Stomach (tissue), 9 donors: ENCODE data around the gene SIRT2. TPM values are rescaled to one million over a fixed set of nuclear protein-coding genes. Genes with fewer than 3 reads are reported as not detected.

Source experiments
- DNase-seq, 2 donors: peaks; one replicate each; pipeline versions ENCODE4 v3.0.0 to v3.0.0-alpha.2; 2013 to 2019
- H3K27ac ChIP-seq, 5 donors: fragments of 200-600 bp in 4 of 5; sonication (generic) in 4 of 5; one replicate each; pipeline ENCODE4 v1.5.1; 2013 to 2019; ENCODE audit warnings: mild to moderate bottlenecking in 1 of 5, moderate library complexity in 1 of 5
- H3K27me3 ChIP-seq, 3 donors: fragments of 200-600 bp; sonication (generic); one replicate each; pipeline ENCODE4 v1.5.1; 2017 to 2019; ENCODE audit warnings: mixed run types in 1 of 3
- H3K36me3 ChIP-seq, 4 donors: fragments of 200-600 bp; sonication (generic); 1 replicate in 3 of 4; 2 replicates in 1 of 4; pipeline ENCODE4 v1.5.1; 2016 to 2019
- H3K4me1 ChIP-seq, 4 donors: fragments of 200-600 bp; sonication (generic); one replicate each; pipeline ENCODE4 v1.5.1; 2016 to 2019
- H3K4me3 ChIP-seq, 4 donors: fragments of 200-600 bp; sonication (generic) in 3 of 4; one replicate each; pipeline ENCODE4 v1.5.1; 2016 to 2019; ENCODE audit warnings: mild to moderate bottlenecking in 1 of 4
- H3K9me3 ChIP-seq, 4 donors: fragments of 200-600 bp; sonication (generic); one replicate each; pipeline ENCODE4 v1.5.1; 2016 to 2019
- CTCF ChIP-seq, 7 experiments: fragments of 450-650 bp in 4 of 7; fragments of 200-600 bp in 3 of 7; sonication (generic) in 3 of 7; IDR thresholded peaks; one replicate each; pipeline ENCODE4 v1.5.1; 2016 to 2019; ENCODE audit warnings: antibody characterized with exemption in 7 of 7, control low read depth in 2 of 7, mild to moderate bottlenecking in 1 of 7
- EP300 ChIP-seq: sonication (generic); formaldehyde crosslinking; IDR thresholded peaks from one replicate; pipeline ENCODE4 v1.6.1; 2017; ENCODE audit warnings: antibody characterized with exemption
- POLR2A ChIP-seq, 4 donors: fragments of 450-650 bp; IDR thresholded peaks; one replicate each; pipeline ENCODE4 v1.6.1; 2016; ENCODE audit warnings: antibody characterized with exemption in 4 of 4, control low read depth in 2 of 4, mild to moderate bottlenecking in 1 of 4, moderate library complexity in 1 of 4
- POLR2AphosphoS5 ChIP-seq, 3 donors: sonication (generic); formaldehyde crosslinking; IDR thresholded peaks; one replicate each; pipeline ENCODE4 v1.6.1; 2016; ENCODE audit warnings: antibody characterized with exemption in 3 of 3
- WGBS, 5 donors: extraction: QIAGEN DNeasy Blood & Tissue Kit in 3 of 5; methylation state at CpG; one replicate each; pipeline versions ENCODE4 v1.1.5 to v1.1.7; 2013 to 2018; 5-methylcytosine and 5-hydroxymethylcytosine counted together
- intact Hi-C: fragments of 100-400 bp; cut with DNase I; formaldehyde crosslinking; loops from one replicate; pipeline ENCODE4 v1.15.1; 2023; ENCODE audit warnings: low total_unique reads
- polyA plus RNA-seq, 3 donors: library from polyadenylated mRNA; stranded (reverse); fragments of 200-250 nt; gene quantifications; one replicate each; pipeline ENCODE4 v1.2.3, GENCODE V29; 2013
- total RNA-seq, 5 donors: library from RNA; depleted of rRNA; stranded (reverse); fragments of >200 nt; gene quantifications; one replicate each; pipeline versions ENCODE4 v1.1.0 to v1.2.3, GENCODE V29; 2014 to 2016
- donor health status: healthy with polysubstance abuse.
- donor health status: Bipolar disorder and iron deficiency.
- donor health status: healthy.

SIRT2 gene
- total and polyA plus RNA-seq, 8 donors, result 21.1 to 764 (median 34.3) TPM

GRCh38 chr19:38917921-38918491 lies 18.6 kb upstream of the SIRT2 start:
- H3K27me3 ChIP-seq, result no peaks in the 10 kb centered on the region
- DNase-seq, result no peak
- no peaks in the 10 kb centered on the region for H3K9me3 ChIP-seq
- TF ChIP-seq POLR2AphosphoS5 (IDR thresholded peaks at IDR 0.05), result no peak
- no peak for TF ChIP-seq EP300
- no peak for TF ChIP-seq POLR2A (IDR thresholded peaks at IDR 0.05)
- no peak for TF ChIP-seq CTCF (IDR thresholded peaks at IDR 0.05)
- H3K36me3 ChIP-seq, result peaks cover 3 to 40% (median 29%) of the 10 kb centered on the region in 4 donors
- no peak overlapping the region for H3K4me3 ChIP-seq
- 64 to 77% (median 71%) methylated on average over 10 to 13 of the region's 13 CpGs for WGBS, 5 donors
- no peaks in the 10 kb centered on the region for H3K4me1 ChIP-seq
- intact Hi-C loops, result no loop called here
- no peak overlapping the region for H3K27ac ChIP-seq

GRCh38 chr19:38917516-38917915 lies 18.1 kb upstream of the SIRT2 start:
- peaks cover 3 to 38% (median 28%) of the 10 kb centered on the region in 4 donors for H3K36me3 ChIP-seq
- 73 to 94% (median 88%) methylated on average over 9 of the region's 9 CpGs for WGBS, 5 donors
- no peaks in the 10 kb centered on the region for H3K9me3 ChIP-seq
- intact Hi-C loops, result no loop called here
- H3K27ac ChIP-seq, result no peak overlapping the region
- H3K27me3 ChIP-seq, result peaks cover 0 to under 1% (median 0%) of the 10 kb centered on the region in 3 donors
- DNase-seq, result no peak
- TF ChIP-seq POLR2AphosphoS5 (IDR thresholded peaks at IDR 0.05), result no peak
- no peak for TF ChIP-seq CTCF (IDR thresholded peaks at IDR 0.05)
- H3K4me1 ChIP-seq, result no peaks in the 10 kb centered on the region
- H3K4me3 ChIP-seq, result no peak overlapping the region

GRCh38 chr19:38915329-38916321 lies 16.2 kb upstream of the SIRT2 start:
- no peaks in the 10 kb centered on the region for H3K9me3 ChIP-seq
- peaks cover 0 to 18% (median 12%) of the 10 kb centered on the region in 3 donors for H3K27me3 ChIP-seq
- TF ChIP-seq POLR2A (IDR thresholded peaks at IDR 0.05), result no peak
- no peak for TF ChIP-seq CTCF (IDR thresholded peaks at IDR 0.05)
- no peak for TF ChIP-seq EP300
- no peak for TF ChIP-seq POLR2AphosphoS5 (IDR thresholded peaks at IDR 0.05)
- DNase-seq, result no peak
- intact Hi-C loops, result no loop called here
- no peak overlapping the region for H3K27ac ChIP-seq
- H3K36me3 ChIP-seq, result peaks cover 0 to 23% (median 13%) of the 10 kb centered on the region in 4 donors
- H3K4me3 ChIP-seq, result no peak overlapping the region
- peaks cover 0 to 6% (median 0%) of the 10 kb centered on the region in 4 donors for H3K4me1 ChIP-seq
- 90 to 95% (median 93%) methylated on average over 37 to 44 of the region's 44 CpGs for WGBS, 5 donors

DNA sequence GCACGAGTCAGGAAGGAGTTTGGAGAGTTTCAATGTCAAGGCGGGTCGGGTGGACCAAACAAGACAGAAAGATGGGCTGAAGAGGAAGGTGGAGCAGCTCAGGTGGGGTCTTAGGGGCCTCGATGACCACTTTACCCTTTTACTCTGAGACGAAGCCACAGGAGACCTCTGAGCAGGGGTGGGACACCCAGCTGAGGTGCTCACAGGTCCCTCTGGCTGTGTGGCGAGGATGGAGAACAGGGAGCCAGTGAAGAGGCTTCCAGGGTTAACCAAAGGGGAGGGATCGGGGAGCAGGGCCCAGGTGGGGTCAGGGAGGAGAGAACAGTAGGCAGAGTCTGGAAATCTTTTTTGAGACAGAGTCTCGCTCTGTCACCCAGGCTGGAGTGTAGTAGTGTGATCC lies 14.5 kb upstream of the SIRT2 start:
- intact Hi-C loops, result no loop called here
- 92 to 96% (median 93%) methylated on average over 8 of the region's 8 CpGs for WGBS, 5 donors
- peaks cover 0 to 19% (median 12%) of the 10 kb centered on the region in 4 donors for H3K36me3 ChIP-seq
- H3K27ac ChIP-seq, result no peak overlapping the region
- H3K9me3 ChIP-seq, result no peaks in the 10 kb centered on the region
- no peak overlapping the region for H3K4me3 ChIP-seq
- peaks cover 0 to 18% (median 12%) of the 10 kb centered on the region in 3 donors for H3K27me3 ChIP-seq
- peaks cover 0 to 6% (median 0%) of the 10 kb centered on the region in 4 donors for H3K4me1 ChIP-seq
- no peak for TF ChIP-seq POLR2A (IDR thresholded peaks at IDR 0.05)
- no peak for TF ChIP-seq POLR2AphosphoS5 (IDR thresholded peaks at IDR 0.05)
- TF ChIP-seq EP300, result no peak
- TF ChIP-seq CTCF (IDR thresholded peaks at IDR 0.05), result no peak
- DNase-seq, result no peak
